Measurements from ENCODE around the gene TMEM219. TPM values are rescaled to one million over a fixed set of nuclear protein-coding genes. Genes with fewer than 3 reads are reported as not detected.
A peak's percentile ranks its signal among the peaks of the same experiment; 100 is the strongest.

TMEM219 gene
- total RNA-seq, 4 donors from 2014 or later: 78.4 to 135 (median 110) TPM

- no peak for ATAC-seq (ENCODE audit: low FRiP score)
- TF ChIP-seq CTCF (IDR thresholded peaks at IDR 0.05): no peak
- DNase-seq (ENCODE audit: low spot score): no peak
Measured at GRCh38 chr16:30004424-30004776, 42.5 kb downstream of the TMEM219 start.

GRCh38 chr16:30004811-30005242, 42.9 kb downstream of the TMEM219 start:
- DNase-seq (ENCODE audit: low spot score) (no peak), ATAC-seq (ENCODE audit: low FRiP score) (no peak)
- no peak for TF ChIP-seq CTCF (IDR thresholded peaks at IDR 0.05)

- ATAC-seq (ENCODE audit: low FRiP score) (no peak), DNase-seq (ENCODE audit: low spot score) (no peak)
- peak in 1 of 3 donors; percentile 34 for TF ChIP-seq CTCF (IDR thresholded peaks at IDR 0.05)
Measured at GRCh38 chr16:30005341-30006094, 43.6 kb downstream of the TMEM219 start.

- no peak for ATAC-seq (ENCODE audit: low FRiP score)
- DNase-seq (ENCODE audit: low spot score): no peak
- TF ChIP-seq CTCF (IDR thresholded peaks at IDR 0.05): no peak
Measured at GRCh38 chr16:30006095-30006473, 44.2 kb downstream of the TMEM219 start.

GRCh38 chr16:30006659-30007377, 44.9 kb downstream of the TMEM219 start:
- ATAC-seq (ENCODE audit: low FRiP score): no peak
- DNase-seq (ENCODE audit: low spot score): no peak
- TF ChIP-seq CTCF (IDR thresholded peaks at IDR 0.05): no peak

GRCh38 chr16:30007378-30007895, 45.6 kb downstream of the TMEM219 start:
- DNase-seq (ENCODE audit: low spot score) (no peak), ATAC-seq (ENCODE audit: low FRiP score) (no peak)
- TF ChIP-seq CTCF (IDR thresholded peaks at IDR 0.05): no peak

Data from omental fat pad (tissue), 4 donors.